GM21526 (cell line): Measurements from ENCODE around the gene PLEKHG5.
"Not testable (repeated sequence)": the region's sequence is repeated elsewhere in the genome, so short reads cannot be mapped to it uniquely, and the experiment has no call there.

ENCODE experiments used
- ATAC-seq: cut with Tn5 transposase; IDR thresholded peaks from one replicate; pipeline ENCODE4 v1.9.1; 2021; ENCODE audit warnings: moderate library complexity; ENCODE audit not compliant: unreplicated experiment, low FRiP score

PLEKHG5 gene

DNA sequence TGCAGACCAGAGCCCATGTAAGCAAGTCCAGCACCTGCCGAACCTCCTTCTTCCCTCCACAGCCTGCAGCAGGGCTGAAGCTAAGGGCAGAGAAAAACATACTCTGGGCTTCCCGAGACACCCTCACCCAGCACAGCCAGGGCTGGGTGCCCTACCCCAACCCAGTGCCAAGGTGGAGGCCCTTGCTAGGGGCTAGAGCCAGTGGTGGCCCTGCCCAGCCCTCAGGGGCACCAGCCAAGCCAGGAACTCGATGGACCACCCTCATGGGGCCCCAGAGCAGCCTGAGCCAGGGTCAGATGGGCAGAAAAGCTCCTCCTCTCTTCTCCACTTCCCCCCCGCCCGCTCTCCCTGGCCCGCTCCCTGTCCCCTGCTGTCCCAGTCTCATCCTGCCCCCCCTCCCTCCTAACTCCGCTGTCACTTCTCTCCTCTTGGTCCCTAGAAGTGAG, 41.4 kb downstream of the PLEKHG5 start:
- no peak for ATAC-seq

DNA sequence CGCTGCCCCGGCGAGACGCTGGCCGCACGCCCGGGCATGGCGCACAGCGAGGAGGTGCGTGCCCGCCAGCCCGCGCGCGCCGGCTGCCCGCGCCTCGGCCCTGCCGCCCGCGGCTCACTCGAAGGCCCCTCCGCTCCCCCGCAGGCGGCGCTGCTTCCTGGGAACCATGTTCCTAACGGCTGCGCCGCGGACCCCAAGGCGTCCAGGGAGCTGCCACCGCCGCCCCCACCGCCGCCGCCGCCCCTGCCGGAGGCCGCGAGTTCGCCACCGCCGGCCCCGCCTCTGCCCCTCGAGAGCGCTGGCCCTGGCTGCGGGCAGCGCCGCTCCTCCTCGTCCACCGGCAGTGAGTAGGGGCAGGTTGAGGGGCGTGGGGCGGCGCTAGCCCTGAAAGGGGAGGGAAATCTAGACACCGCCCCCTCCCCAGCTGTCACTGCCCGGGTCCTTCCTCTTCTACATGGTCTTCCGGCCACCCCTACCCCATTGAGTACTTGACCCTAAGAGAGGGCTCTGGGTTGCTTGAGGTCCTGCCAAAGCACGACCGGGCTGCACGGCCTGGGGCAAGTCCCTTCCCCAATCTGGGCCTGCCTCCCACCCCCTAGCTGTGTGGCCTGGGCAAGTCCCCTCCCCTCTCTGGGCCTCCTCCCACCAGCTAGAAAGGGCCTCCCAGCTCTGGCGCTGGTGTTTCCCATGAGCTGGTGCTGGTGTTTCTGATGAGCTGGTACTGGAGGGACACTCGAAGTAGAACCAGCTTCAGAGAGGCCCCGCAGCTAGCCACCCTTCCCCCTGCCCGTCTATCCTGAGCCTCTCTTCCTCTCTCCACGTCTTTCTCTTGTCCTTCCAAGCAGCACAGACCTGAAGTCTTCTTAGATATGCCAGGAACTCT, 42.5 kb downstream of the PLEKHG5 start:
- ATAC-seq, result no peak

- no peak for ATAC-seq
Measured at GRCh38 chr1:6447818-6448748, 43.4 kb downstream of the PLEKHG5 start.

- no peak for ATAC-seq
Measured at GRCh38 chr1:6447016-6447817, 44.2 kb downstream of the PLEKHG5 start.

DNA sequence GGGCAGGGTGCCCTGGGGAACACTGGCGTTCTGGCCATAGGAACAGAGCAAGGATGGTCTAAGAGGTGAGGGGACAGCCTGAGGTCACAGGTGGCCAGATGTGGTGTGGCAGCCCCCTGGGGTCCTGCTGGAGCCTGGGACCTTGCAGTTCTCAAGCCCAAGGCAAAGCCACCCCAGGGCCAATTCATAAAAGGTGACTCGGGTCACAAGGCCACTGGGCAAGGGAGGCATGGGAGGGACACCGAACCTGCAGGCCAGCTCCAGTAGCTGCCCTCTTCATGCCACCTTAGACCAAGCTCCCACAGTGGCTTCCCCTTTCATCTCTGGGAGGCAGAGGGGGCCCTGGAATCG, 44.8 kb downstream of the PLEKHG5 start:
- ATAC-seq, result no peak

DNA sequence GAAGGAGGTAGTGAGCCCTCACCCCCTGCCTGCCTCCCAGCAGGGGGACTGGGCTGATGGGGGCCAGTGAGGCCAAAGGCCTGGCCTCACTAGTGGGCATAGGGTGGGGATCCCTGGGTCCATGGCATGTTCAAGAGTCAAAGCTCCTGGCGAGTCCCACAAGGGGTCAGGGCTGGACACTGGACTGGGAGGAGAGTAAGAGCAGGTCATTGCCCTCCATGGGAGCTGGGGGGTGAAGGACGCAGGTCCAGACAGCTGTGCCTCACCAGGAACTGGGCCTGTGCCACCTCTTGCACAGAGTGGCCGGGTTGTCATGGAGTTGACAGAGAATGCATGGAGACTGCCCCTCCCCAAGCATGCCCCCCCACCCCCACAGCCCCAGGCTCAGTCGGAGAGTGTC, 45.5 kb downstream of the PLEKHG5 start:
- ATAC-seq, result not testable (repeated sequence)

DNA sequence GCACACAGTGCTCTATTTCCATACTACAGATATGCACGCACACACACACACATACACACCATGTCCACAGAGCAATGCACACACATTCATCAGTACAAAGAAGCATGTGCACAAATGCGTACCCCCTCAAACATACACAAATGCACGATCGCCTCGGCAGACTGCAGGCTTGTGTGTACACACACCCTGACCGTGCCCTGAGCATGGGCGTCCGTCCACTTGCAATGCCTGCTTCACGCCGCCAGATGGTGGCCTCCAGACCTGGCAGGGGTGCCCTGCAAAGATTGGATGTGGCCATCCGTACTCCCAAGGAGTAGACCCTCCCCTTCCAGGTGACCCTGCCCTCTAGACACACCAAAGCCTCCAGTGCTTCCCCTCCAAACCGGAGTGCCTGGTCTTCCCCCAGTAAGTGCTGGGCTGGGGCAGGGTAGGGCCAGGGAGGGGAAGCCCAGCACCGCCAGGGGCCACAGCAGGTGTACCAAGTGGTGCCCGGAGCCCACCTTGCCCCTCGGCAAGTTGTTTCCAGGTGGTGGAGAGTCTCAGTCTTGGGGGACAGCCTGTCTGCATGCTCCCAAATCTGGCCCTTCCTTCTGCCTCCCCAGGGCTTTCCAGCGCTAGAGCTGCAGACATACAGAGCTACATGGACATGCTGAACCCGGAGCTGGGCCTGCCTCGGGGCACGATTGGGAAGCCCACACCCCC, 46.3 kb downstream of the PLEKHG5 start:
- no peak for ATAC-seq

DNA sequence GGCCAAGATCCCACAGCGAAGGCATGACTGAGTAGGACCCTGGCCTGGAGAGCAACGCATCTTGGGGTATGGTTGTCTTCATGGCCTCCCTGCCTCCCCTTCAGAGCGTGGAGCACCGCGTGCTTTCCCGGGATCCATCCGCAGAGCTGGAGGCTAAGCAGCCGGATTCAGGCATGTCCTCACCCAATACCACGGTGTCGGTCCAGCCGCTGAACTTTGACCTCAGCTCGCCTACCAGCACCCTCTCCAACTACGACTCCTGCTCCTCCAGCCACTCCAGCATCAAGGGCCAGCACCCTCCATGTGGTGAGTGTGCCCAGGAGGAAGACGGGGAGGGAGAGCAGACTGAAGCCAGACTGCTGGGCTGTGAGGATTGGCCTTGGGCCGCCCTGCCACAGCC, 47.1 kb downstream of the PLEKHG5 start:
- no peak for ATAC-seq

GRCh38 chr1:6443339-6444115, 47.9 kb downstream of the PLEKHG5 start:
- ATAC-seq, result no peak

- ATAC-seq, result no peak
Measured at GRCh38 chr1:6441586-6441985, 49.9 kb downstream of the PLEKHG5 start.

DNA sequence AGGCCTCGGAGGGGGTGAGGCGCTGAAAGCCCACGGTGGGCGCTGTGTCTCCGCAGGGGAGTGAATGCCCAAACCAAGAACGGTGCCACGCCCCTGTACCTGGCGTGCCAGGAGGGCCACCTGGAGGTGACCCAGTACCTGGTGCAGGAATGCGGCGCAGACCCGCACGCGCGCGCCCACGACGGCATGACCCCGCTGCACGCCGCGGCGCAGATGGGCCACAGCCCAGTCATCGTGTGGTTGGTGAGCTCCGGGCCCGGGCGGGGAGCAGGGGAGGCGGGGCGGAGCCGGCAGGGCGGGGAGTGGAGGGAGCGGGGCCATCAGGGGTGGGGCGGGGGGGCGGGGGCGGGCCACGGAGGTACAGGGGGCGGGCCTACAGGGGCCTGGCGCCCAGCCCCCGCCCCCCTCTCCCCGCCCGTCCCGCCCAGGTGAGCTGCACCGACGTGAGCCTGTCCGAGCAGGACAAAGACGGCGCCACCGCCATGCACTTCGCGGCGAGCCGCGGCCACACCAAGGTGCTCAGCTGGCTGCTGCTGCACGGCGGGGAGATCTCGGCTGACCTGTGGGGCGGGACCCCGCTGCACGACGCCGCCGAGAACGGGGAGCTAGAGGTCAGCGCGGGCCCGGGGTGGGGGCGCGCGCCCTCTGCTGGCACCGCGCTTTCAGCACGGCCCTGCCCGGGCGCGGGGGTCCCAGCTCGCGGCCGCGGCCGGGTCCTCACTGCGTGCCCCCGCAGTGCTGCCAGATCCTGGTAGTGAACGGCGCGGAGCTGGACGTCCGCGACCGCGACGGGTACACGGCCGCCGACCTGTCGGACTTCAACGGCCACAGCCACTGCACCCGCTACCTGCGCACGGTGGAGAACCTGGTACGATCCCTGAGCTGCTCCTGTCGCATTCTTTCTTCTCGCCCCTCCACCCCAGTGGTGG, 51.0 kb downstream of the PLEKHG5 start:
- no peak for ATAC-seq

DNA sequence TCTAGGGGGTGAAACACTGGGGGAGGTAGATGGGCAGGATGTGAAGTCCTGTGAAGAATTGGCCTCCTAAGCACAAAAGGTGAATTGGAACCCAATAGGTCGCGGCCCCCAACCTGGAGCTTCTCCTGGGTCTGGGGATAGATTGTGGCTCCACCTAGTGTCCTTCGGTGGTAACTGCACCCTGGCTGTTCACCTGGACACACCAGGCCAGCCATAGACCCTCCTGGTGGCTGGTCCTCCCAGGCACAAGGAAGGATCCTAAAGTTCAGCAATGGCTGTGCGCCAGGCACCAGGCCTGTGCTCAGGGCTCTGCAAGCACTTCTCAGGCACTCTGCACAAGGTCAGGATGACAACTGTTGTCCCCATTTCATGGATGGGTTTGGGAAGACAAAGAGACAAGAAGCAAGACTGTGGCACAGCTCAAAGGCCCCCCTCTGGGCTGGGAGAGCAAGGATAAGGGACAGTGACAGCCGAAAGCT, 53.4 kb downstream of the PLEKHG5 start:
- ATAC-seq, result no peak

GRCh38 chr1:6437012-6437700, 54.3 kb downstream of the PLEKHG5 start:
- ATAC-seq, result not testable (repeated sequence)

DNA sequence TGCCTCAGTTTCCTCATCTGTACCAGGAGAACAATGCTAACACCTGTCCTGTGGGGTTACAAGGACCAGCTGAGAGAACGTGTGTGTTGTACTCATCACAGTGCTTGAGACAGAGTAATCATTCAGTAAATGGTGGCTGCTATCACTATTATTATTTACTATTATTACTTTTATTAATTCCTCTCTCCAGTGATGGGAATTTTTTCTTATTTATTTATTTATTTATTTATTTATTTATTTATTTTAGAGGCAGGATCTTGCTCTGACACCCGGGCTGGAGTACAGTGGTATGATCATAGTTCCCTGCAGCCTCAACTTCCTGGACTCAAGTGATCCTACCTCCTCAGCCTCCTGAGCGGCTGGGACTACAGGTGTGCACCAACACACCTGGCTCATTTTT, 55.2 kb downstream of the PLEKHG5 start:
- ATAC-seq, result not testable (repeated sequence)

DNA sequence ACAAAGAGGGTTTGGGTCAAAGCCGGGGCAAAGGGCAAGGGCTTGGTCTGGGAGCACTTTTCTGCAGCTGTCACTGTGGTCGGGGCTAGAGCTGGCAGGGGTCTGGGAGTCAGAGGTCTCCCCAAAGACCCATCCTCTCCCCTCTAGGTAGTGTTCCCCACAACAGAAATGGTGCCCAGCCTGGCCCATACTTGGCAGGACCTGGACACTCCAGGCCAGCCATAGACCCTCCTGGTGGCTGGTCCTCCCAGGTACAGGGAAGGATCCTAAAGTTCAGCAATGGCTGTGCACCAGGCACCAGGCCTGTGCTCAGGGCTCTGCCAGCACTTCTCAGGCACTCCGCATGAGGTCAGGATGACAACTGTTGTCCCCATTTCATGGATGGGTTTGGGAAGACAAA, 55.9 kb downstream of the PLEKHG5 start:
- ATAC-seq, result no peak

GRCh38 chr1:6435129-6435528, 56.3 kb downstream of the PLEKHG5 start:
- no peak for ATAC-seq

GRCh38 chr1:6434186-6434585, 57.3 kb downstream of the PLEKHG5 start:
- no peak for ATAC-seq
